Activated CD8-positive, alpha-beta memory T cell treated with anti-CD3 and anti-CD28 coated beads for 24 hours (primary cell): ENCODE results near the gene PDXK.

Source experiments
- DNase-seq: peaks from one replicate; pipeline ENCODE4 v3.0.0-alpha.2; 2020

The PDXK gene

DNA sequence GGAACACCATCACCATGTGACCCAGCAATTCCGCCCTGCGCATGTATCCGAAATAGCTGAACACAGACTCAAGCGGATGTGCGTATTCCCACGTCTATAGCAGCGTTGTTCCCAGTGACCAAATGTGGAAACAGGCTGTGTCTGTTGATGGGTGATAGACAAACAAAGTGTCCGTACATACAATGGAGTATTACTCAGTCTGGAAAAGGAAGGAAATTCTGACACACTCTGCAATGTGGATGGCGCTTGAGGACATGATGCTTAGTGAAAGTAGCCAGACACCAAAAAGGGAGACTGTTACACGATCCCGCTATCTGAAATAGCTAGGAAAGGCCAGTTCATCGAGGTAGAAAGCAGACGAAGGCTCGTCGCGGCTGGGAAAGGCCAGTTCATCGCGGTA lies 25.8 kb downstream of the PDXK start:
- no peak for DNase-seq

DNA sequence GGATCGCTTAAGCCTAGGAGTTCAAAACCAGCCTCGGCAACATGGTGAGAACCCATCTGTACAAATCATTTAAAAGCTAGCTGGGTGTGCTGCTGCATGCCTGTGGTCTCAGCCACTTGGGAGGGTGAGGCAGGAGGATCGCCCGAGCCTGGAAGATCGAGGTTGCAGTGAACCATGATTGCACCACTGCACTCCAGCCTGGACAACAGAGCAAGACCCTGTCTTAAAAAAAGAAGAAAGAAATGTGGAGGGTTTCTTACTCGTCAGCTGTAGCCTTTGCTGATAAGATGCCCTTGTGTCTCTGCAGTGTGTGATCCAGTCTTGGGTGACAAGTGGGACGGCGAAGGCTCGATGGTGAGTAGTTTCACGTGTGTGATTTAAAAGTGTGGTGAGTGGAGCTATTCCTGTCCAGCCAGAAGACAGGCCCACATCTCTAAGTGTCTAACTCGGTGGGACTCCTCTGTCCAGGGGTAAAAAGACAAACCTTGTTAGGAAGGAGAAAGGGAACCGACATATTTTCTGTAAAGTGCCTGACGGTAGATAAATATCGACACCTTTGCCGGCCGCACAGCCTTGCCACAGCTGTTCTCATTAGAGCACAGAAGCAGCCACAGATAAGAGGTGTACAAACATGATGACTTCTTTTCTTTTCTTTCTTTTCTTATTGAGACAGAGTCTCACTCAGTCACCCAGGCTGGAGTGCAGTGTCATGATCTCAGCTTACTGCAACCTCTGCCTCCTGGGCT lies 27.0 kb downstream of the PDXK start:
- no peak for DNase-seq

DNA sequence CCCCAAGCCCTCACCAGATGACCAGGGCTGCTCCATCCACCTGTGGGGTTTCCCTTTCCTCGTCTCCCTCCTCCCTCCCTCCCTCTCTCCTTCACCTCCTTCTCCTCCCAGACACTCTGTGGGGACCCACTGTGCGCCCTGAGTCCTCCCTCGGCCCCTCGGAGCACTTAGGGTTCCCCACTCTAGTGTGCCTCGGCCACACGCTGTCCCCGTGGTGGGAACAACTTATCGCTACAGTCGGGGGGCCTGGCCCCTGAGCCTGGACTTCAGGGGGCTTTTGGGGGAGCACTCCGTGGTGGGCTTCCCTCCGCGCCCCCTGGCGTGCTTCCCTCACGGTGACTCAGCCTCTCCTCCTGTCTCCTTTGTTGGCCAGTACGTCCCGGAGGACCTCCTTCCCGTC lies 29.7 kb downstream of the PDXK start:
- no peak for DNase-seq

DNA sequence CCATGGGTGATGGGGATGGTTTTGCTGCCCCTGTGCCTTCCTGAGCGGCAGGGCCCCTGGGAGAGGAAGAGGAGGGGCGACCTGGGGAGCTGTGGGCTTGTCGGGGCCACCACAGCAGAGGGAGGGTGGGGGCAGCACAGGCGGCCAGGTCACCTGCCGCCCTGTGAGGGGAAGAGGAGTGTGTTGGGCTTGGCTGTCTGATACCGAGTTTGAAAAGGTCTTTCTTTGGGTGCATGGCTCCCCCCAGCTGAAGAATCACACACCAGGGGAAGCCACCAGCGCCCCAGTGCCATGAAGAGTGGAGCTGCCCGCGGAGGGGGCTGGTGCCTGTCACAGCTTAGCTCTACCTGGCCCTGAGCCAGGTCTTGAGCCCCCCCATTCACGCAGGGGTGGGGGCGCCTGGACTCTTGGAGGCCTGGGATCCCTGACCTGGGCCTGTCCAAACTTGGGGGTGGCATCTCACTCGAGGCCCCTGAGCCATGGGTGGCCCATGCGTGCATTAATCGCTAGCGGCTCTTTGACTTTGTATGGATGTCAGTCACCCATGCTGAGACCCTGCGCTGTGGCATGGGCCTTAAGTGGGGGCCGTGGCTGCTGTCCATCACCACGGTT lies 30.8 kb downstream of the PDXK start:
- no peak for DNase-seq

DNA sequence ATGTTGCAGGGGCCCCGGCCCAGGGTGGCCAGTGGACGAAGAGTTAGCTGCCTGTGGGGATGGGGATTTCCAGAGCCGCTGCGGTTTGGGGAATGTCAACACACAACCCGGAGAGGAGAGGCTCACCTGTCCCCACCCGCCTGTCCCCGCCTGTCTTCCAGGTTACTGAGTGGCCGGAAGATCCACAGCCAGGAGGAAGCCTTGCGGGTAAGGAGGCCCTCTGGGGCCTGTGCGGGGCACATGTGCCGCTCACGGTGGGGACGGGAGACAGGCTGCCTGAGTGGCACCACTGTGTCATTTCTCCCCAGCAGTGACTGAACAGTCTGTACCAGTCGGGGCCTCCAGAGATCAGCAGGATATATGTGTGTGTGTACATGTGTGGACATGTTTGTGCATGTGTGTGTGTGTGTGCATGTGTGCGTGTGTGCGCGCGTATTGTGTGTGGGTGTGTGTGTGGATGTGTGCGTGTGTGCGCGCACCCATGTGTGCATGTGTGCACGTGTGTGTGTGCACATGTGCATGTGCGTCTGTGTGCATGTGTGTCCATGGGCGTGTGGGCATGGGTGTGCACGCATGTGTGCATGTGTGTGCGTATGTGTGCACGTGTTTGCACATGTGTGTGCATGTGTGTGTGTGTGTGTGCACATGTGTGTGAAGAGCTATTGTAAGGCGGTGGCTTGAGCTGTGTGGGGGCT lies 31.6 kb downstream of the PDXK start:
- no peak for DNase-seq

DNA sequence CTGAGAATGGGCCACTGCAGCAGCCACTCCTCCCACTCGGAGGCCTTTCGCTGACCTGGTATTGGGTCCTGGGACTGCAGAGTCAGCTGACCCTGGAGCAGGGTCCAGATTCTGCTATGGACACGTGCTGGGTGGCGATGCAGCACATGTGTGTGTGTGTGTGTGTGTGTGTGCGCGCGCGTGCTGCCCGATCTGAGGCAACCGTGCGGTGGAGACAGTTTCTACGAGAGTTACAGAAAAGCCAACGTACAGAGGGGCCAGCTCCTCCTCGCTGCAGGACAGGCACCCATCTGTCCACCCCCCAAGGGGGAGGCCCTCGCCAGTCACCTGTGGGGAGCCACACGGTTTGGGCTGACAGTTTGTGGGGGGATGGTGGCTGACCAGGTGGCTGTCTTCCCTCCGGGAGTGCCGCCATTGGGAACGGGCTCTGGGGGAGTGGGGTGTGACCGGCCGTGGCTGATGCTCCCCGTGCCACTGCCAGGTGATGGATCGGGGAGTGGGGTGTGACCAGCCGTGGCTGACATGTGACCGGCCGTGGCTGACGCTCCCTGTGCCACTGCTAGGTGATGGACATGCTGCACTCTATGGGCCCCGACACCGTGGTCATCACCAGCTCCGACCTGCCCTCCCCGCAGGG lies 33.1 kb downstream of the PDXK start:
- no peak for DNase-seq

DNA sequence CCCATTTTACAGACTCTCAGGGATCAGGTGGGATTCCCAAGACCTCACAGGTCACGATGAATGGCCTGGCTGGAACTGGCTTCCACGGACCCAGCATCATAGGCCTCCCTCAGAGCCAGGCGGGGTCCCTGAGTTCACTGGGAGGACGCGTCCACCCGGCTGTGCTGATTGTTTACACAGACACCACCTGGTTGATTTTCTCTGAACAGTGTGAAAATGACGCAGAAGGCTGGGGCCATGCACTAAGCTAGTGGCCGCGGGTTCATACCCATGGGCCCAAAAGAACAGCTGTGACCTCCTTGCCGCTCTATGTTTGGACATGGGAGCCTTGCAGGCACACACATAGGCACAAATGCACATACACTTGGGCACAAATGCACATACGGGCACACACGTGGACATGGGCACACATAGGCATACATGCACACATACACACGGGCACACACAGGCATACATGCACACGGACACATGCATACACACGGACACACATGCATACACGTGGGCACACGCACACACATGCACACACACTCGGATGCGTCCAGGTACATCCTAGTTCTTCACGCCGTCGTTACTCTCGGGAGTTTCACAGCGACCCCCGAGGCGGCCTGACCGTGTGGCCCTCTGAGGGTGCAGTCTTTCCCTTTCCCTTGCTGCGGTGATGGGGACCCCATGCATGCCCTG lies 34.0 kb downstream of the PDXK start:
- no peak for DNase-seq

DNA sequence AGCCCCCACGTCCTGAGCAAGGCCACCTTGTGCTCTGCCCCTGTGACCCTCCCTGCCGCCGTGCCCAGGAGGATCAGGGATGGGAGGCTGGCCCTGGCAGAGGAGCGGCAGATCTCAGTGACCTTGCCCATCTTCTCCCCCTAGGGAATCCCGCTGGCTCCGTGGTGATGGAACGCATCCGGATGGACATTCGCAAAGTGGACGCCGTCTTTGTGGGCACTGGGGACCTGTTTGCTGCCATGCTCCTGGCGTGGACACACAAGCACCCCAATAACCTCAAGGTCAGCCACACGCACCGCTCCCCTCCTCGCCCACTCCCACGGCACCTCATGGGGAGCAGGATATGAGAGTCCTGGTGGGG lies 34.5 kb downstream of the PDXK start:
- no peak for DNase-seq

DNA sequence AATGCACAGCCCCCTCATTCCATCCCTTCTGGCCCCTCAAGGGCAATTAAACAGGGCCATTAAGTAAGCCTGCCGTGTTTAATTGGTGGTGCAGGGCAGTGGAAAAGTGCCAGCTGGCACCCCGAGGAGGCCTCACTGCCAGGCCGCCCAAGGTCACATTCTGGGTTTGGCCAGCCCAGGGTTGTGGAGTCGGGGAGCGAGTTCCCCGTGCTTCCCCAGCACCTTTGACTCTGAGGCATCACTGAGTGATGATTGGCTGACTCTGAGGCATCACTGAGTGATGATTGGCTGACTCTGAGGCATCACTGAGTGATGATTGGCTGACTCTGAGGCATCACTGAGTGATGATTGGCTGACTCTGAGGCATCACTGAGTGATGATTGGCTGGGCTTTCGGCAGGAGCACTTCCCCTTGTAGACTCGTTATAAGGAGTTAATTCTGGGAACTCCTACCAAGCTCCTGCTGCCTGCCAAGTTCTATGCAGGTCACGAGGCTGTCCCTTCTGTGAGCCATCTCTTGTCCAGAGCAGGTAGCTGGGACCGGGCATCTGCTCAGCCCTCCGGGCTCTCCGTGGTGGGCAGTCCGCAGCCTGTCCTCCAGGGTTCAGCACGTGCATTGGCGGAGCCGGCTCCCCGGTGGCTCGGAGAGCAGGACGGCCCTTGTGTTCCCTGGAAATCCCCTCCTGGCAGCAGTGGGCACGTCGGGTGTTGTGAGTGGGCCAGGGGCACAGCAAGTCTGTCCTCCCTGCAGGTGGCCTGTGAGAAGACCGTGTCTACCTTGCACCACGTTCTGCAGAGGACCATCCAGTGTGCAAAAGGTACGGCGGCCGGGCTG lies 36.2 kb downstream of the PDXK start:
- no peak for DNase-seq

DNA sequence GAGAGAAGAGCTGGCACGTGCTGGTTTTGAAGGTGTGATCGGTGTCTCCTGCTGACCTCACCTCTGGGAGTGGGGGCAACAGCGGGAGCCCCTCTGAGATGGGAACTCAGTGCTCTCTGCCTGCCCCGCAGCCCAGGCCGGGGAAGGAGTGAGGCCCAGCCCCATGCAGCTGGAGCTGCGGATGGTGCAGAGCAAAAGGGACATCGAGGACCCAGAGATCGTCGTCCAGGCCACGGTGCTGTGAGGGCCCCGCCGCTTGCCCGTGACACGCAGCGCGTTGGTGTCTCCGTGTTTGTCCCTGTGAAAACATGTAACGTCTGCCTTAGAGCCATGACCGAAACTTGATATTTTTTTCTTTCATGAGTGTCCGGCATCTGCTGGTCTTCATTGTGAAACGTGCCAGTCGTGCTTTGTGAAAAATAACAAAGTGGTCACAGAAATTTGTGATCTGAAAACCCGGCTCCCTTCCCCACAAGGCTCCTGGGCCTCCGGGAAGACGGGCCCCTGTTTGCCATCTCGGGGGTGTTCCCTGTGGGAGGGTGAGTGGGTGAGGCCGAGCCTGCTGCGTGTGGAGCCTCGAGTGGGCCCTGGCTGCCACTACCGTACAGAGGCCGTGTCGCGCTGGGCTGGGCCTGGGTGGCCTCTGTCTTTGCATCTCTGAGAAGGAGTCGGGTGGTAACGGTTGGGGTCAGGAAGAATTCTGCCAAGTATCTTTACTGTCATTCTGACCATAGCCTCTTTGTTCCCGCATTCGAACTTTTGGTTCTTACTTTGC lies 37.1 kb downstream of the PDXK start:
- no peak for DNase-seq

DNA sequence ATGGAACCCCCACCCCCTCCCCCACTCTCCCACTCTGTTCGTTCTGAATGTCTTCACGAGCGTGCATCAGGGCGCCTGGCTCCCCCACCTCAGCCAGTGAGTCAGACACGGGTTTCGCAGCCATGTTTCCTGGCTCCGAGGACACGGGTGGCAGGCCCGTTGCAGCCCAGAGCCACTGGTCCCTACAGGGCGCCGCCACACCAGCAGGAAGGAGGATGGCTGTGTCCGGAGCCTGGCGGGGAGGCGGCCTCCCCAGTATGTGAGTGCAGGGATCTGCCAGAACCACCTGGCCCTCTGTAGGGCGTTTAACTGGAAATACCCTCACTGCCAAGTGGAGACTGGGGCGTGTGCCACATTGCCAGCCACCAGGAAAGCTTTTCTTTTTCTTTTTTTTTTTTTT lies 38.7 kb downstream of the PDXK start:
- DNase-seq, result no peak

DNA sequence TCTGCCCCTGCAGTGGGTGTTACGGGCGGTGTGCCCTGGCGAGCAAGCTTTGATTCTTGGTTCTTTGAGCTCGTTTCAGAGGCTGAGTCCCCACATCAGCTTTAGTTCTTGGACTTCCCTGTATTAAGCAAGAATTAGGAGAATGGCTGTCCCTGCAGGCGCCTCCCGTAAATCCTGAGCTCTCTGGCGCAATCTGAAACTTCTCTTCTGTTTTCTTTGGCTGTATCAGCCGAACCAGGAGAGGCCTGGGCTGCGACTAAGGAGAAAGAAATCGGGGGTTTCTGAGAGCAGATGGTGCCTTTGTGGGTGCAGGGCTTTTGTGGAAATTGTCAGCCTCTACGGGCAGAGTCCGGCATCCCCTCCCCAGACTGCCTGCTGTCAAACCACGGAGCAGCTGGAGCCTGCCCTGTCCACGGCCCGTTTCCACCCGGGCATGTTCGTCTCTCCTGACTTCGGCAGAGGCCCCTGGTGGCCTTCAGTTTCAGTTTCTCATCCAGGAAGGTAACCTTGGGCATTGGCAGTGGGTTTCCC lies 39.2 kb downstream of the PDXK start:
- no peak for DNase-seq

DNA sequence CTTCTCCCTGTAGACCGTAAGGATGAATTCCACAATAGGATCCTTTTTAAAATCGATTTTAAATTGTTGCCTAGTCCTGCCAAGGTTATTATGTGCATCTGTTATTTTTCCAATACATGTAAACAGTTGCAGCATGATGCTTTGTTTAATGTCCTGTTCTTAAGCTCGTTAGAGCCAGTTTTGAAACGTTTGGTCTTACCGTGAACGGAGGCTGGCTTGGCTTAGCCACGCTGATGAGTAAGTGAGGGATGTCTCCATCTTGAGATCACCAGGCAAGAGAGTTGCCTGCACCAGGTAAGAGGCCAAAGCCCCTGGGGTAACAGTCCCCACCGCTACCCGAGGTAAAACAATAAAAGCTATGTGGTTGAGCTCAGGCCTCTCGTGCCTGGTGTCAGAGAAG lies 39.9 kb downstream of the PDXK start:
- DNase-seq, result no peak

DNA sequence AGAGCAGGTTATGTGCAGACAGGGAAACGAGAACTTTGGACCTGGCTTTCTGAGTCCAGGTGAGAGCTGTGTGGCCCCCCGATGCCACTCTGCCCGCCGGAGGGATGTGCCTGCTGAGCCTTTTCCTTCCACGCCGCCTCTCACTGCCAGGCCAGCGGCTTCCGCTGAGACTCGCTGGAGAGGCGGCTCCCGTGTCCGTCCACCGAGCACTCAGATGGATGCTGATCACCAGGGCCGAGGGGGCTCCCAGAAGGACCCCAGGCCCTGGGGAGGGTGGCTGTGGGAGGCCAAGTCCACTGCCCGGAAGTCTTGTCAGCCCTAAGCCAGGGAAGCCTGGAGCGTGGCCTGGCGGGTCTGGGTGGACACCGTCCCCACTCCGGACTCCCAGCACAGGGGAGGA lies 40.7 kb downstream of the PDXK start:
- no peak for DNase-seq

DNA sequence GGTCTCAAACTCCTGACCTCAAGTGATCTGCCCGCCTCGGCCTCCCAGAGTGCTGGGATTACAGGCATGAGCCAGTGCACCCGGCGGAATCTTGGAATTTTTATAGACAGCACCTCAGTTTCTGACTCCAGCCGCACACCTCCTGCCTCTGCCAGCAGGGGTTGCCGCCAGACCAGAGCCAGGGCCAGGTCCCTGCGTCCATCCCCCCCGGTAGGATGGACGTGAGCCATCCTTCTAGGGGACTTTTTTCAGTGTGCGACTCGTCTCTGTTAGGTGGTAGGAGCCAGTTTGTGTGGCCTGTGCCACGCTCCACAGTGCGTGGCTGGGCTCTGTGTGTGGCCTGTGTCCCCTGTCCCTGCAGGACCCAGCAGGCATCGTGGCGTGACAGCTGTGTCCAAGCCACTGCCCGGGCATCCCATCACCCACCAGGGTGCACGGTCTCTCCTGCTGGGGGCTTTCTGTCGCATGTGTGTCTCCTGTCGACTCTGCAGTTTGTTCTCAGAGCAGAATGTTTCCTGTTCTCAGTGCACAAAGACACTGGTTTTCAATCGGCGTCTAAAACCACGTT lies 41.5 kb downstream of the PDXK start:
- DNase-seq, result no peak

DNA sequence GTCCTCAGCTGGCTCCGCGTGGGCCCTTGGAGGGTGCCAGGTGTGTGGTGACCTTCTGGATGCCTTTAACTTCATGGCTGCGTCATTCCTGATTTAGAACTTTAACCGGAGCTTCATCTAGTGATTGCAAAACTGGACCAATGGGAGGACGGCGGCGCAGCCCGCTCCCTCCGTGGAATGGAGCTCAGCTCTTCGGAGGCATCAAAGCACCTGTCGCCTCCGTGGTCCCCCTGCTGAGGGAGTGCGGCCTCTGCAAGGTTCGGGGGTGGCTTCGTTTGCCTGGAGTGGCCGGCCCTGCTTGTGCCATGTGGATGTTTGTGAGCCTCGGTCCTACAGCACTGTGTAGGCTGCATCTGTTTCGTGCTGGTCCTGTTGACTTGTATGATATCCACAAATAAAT lies 43.0 kb downstream of the PDXK start:
- no peak for DNase-seq

DNA sequence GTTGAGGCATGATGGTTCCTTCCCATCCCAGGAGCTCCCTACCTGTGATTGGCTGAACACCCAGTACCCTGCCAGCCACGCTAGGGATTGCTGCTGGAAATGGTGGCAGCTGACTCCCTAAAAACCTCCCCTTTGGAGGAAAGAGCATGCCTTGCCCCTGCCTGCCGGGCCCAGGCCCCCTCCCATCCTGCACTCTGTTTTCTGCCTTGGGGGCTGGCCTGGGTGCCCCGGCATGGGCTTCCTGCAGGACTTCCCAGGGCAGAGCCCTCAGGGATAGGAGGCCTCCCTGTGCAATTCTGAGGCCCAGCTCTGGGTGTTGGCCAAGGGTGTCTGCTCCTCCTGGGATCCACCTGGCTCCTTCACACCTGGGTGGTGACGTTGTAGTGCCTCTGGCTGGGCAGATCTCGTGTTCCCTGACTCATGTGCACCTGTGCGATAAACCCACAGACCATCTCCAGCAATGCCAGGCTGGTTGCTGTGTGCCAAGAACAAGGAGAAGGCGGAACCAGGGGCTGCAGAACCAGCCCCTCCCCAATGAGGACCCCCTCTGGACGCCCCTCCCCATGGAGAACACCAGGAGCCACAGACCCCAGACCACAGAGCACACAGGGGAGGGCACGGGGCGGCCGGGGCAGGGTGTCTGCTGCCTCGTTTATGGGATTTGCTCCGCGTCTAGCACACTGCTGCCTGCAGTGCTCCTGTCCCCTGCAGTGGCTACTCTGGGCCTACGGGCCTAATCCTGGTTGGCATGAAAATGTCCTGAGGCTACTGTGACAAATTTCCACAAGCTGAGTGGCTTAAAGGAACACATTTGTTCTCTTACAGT lies 43.6 kb downstream of the PDXK start:
- DNase-seq, result no peak

DNA sequence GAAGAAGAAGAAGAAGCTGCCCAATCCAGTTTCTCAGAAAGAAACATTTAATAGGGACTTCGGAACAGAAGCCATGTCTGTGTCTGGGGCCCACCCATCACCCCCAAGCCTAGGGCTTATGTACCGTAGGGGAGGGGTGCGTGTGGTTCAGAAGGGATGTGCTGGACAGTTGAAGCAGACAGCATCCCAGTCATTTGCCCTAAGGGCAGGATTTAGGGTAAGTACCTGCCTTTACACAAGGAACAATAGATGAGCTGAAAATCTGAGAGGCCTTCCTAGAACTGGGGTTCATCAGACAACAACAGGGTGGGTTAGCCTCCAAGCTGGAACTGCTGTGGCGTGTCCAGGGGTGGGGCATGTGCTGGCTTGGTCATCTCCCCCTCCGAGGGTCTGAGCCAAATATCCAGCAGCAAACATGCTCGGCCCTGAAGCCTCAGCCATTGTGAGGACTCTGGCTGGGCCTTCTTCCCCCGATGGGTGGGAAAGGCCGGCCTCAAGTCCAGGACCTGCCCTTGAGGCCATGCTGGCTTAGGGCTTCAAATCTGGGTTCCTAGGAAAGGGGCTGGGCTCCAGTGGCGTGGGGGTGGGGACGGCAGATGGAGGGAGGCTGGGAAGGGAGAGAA lies 45.1 kb downstream of the PDXK start:
- no peak for DNase-seq
